C4-2B (cell line): Measurements from ENCODE around the gene SYT7.

Experiments used
- ZFX ChIP-seq: fragments of 450-650 bp; IDR thresholded peaks from 2 replicates; pipeline ENCODE4 v1.6.1; 2017
- TF ChIP-seq, protein P1 (sequence below): fragments of 450-650 bp; conservative IDR thresholded peaks from 2 replicates; pipeline ENCODE4 v1.5.1; 2017; ENCODE audit warnings: mild to moderate bottlenecking

DNA sequence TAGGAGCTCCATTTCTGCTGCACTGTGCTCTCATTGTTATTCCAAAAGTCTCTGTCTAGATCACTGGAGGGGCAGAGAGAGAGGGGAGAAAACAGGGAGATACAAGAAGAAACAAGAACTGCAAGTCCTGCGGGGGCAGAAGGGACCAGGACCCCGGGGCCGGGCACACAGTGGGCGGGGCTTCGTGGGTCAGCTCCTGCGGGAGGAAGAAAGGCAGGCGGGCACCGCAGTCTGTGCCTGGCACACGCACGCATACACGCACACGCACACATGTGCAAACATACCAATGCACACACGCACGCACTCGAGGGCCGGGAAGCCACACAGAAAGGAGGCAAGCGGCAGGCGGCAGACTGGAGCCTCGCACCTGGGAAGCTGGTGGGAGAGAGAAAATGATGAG lies 33.6 kb downstream of the SYT7 start:
- TF ChIP-seq, protein P1, sequence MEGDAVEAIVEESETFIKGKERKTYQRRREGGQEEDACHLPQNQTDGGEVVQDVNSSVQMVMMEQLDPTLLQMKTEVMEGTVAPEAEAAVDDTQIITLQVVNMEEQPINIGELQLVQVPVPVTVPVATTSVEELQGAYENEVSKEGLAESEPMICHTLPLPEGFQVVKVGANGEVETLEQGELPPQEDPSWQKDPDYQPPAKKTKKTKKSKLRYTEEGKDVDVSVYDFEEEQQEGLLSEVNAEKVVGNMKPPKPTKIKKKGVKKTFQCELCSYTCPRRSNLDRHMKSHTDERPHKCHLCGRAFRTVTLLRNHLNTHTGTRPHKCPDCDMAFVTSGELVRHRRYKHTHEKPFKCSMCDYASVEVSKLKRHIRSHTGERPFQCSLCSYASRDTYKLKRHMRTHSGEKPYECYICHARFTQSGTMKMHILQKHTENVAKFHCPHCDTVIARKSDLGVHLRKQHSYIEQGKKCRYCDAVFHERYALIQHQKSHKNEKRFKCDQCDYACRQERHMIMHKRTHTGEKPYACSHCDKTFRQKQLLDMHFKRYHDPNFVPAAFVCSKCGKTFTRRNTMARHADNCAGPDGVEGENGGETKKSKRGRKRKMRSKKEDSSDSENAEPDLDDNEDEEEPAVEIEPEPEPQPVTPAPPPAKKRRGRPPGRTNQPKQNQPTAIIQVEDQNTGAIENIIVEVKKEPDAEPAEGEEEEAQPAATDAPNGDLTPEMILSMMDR, result no peak
- TF ChIP-seq ZFX, result no peak
